Type B pancreatic cell (in vitro differentiated cells): Measurements from ENCODE around the gene SH3RF3. TPM values are rescaled to one million over a fixed set of nuclear protein-coding genes. Genes with fewer than 3 reads are reported as not detected.

ENCODE experiments used
- DNase-seq: peaks from one replicate; pipeline ENCODE4 v3.0.0; 2021; ENCODE audit warnings: mixed read lengths; ENCODE audit not compliant: unreplicated experiment; ENCODE audit errors: extremely low spot score
- H3K27ac Mint-ChIP-seq: 2 replicates; pipeline ENCODE4 v1.8.0; 2021; ENCODE audit warnings: mild to moderate bottlenecking, mixed read lengths
- H3K27me3 Mint-ChIP-seq: 2 replicates; pipeline ENCODE4 v1.8.0; 2021; ENCODE audit warnings: mixed read lengths
- H3K36me3 Mint-ChIP-seq: 2 replicates; pipeline ENCODE4 v1.8.0; 2021; ENCODE audit warnings: mixed read lengths
- H3K4me1 Mint-ChIP-seq: one replicate; pipeline ENCODE4 v1.8.0; 2021; ENCODE audit warnings: mixed read lengths; ENCODE audit not compliant: unreplicated experiment
- H3K4me3 Mint-ChIP-seq: 2 replicates; pipeline ENCODE4 v1.8.0; 2021; ENCODE audit warnings: mild to moderate bottlenecking, mixed read lengths
- H3K9me3 Mint-ChIP-seq: 2 replicates; pipeline ENCODE4 v1.8.0; 2021; ENCODE audit warnings: mixed read lengths
- CTCF ChIP-seq: fragments of 200-600 bp; sonication (generic); conservative IDR thresholded peaks from 2 replicates; pipeline ENCODE4 v1.5.0; 2021; ENCODE audit warnings: antibody characterized with exemption, mild to moderate bottlenecking
- total RNA-seq: library from RNA; stranded (reverse); gene quantifications from 2 replicates; pipeline ENCODE4 v1.2.1, GENCODE V29; 2021; ENCODE audit warnings: low replicate concordance

Gene SH3RF3
- total RNA-seq, 1 donor from 2014 or later = 13.9 TPM

GRCh38 chr2:109153807-109154206 lies 24.8 kb downstream of the SH3RF3 start:
- no peak for TF ChIP-seq CTCF
- no peaks in the 10 kb centered on the region for H3K36me3 Mint-ChIP-seq
- no peak overlapping the region for H3K4me3 Mint-ChIP-seq
- H3K4me1 Mint-ChIP-seq = peaks cover 29% of the 10 kb centered on the region
- H3K27ac Mint-ChIP-seq = no peak overlapping the region
- no peaks in the 10 kb centered on the region for H3K9me3 Mint-ChIP-seq
- H3K27me3 Mint-ChIP-seq = no peaks in the 10 kb centered on the region
- DNase-seq = no peak

- H3K36me3 Mint-ChIP-seq = no peaks in the 10 kb centered on the region
- TF ChIP-seq CTCF = no peak
- no peak overlapping the region for H3K27ac Mint-ChIP-seq
- H3K9me3 Mint-ChIP-seq = no peaks in the 10 kb centered on the region
- DNase-seq = no peak
- H3K4me1 Mint-ChIP-seq = peaks cover 26% of the 10 kb centered on the region
- H3K27me3 Mint-ChIP-seq = no peaks in the 10 kb centered on the region
- no peak overlapping the region for H3K4me3 Mint-ChIP-seq
Observed at GRCh38 chr2:109154226-109154625, 25.2 kb downstream of the SH3RF3 start.

GRCh38 chr2:109155553-109156451 lies 26.8 kb downstream of the SH3RF3 start:
- H3K4me1 Mint-ChIP-seq = peaks cover 26% of the 10 kb centered on the region

GRCh38 chr2:109157563-109158105 lies 28.6 kb downstream of the SH3RF3 start:
- DNase-seq = no peak
- H3K27ac Mint-ChIP-seq = no peak overlapping the region
- no peak for TF ChIP-seq CTCF
- peaks cover 6% of the 10 kb centered on the region for H3K27me3 Mint-ChIP-seq
- no peaks in the 10 kb centered on the region for H3K9me3 Mint-ChIP-seq
- H3K4me1 Mint-ChIP-seq = peaks cover 26% of the 10 kb centered on the region
- no peak overlapping the region for H3K4me3 Mint-ChIP-seq
- no peaks in the 10 kb centered on the region for H3K36me3 Mint-ChIP-seq

More at GRCh38 chr2:109155553-109156451, 26.8 kb downstream of the SH3RF3 start:
- H3K9me3 Mint-ChIP-seq = no peaks in the 10 kb centered on the region
- H3K27me3 Mint-ChIP-seq = peaks cover 3% of the 10 kb centered on the region
- no peak for DNase-seq
- TF ChIP-seq CTCF = no peak
- no peak overlapping the region for H3K4me3 Mint-ChIP-seq
- peak overlapping the region; percentile 51 for H3K27ac Mint-ChIP-seq
- no peaks in the 10 kb centered on the region for H3K36me3 Mint-ChIP-seq

GRCh38 chr2:109158237-109158636 lies 29.2 kb downstream of the SH3RF3 start:
- Mint-ChIP-seq H3K4me1 (peaks cover 22% of the 10 kb centered on the region), H3K27me3 (peaks cover 6% of the 10 kb centered on the region), H3K9me3 (no peaks in the 10 kb centered on the region), H3K36me3 (no peaks in the 10 kb centered on the region), H3K27ac (no peak overlapping the region), H3K4me3 (no peak overlapping the region)
- no peak for TF ChIP-seq CTCF
- DNase-seq = no peak
